K562 (cell line): ENCODE data around the gene TMEM200A. TPM values are rescaled to one million over a fixed set of nuclear protein-coding genes. Genes with fewer than 3 reads are reported as not detected.

Source experiments
- BMI1 ChIP-seq: fragments of 150-350 bp; IDR thresholded peaks from 2 replicates; pipeline ENCODE4 v1.6.1; 2014; ENCODE audit warnings: low read length
- GABPB2 ChIP-seq: fragments of 250-450 bp; sonication (Bioruptor Pico); conservative IDR thresholded peaks from 2 replicates; pipeline ENCODE4 v1.5.1; 2021; ENCODE audit warnings: mild to moderate bottlenecking
- GTF2A2 ChIP-seq: IDR thresholded peaks from 2 replicates; pipeline ENCODE4 v1.6.1; 2016; ENCODE audit warnings: mild to moderate bottlenecking, missing genetic modification characterization, missing compliant biosample characterization
- NFRKB ChIP-seq: fragments of 450-650 bp; IDR thresholded peaks from 2 replicates; pipeline ENCODE4 v1.6.1; 2016; ENCODE audit warnings: low read depth
- ZNF133 ChIP-seq: fragments of 250-450 bp; sonication (Bioruptor Pico); IDR thresholded peaks from 2 replicates; pipeline ENCODE4 v1.4.0; 2020; ENCODE audit warnings: mild to moderate bottlenecking
- polyA plus RNA-seq, 8 experiments: library from polyadenylated mRNA; depleted of rRNA in 4 of 8; stranded (reverse) in 5 of 8; unstranded in 3 of 8; fragments of >200 nt; fragmentation: Nextera tagmentation in 2 of 8; fragmentation: Illumina TruSeq in 1 of 8; extraction: Ambion mirVana in 2 of 8; extraction: Trizol in 1 of 8; gene quantifications; 2 replicates each; pipeline versions ENCODE4 v1.2.1 to v1.2.3, GENCODE V29; 2011 to 2014; ENCODE audit warnings: inconsistent platforms in 1 of 8, missing spikeins in 1 of 8
- total RNA-seq, 7 experiments: library from RNA; depleted of rRNA in 6 of 7; stranded (reverse); fragments of >200 nt in 6 of 7; fragmentation: Illumina TruSeq in 2 of 7; extraction: Trizol in 2 of 7; gene quantifications; 2 replicates each; pipeline versions ENCODE4 v1.2.1 to v1.2.3, GENCODE V29; 2011 to 2021; ENCODE audit warnings: low replicate concordance in 1 of 7
- TF ChIP-seq, protein P1 (sequence below): sonication (generic); formaldehyde crosslinking; IDR thresholded peaks from 2 replicates; pipeline ENCODE4 v1.4.0; 2020; ENCODE audit warnings: mild to moderate bottlenecking, missing genetic modification reagents
- TF ChIP-seq, protein P2 (sequence below): fragments of 450-650 bp; IDR thresholded peaks from 2 replicates; pipeline ENCODE4 v1.6.1; 2018; ENCODE audit warnings: mild to moderate bottlenecking, low read depth; ENCODE audit not compliant: partially characterized antibody
- TF ChIP-seq, protein P3 (sequence below): fragments of 450-650 bp; IDR thresholded peaks from 2 replicates; pipeline ENCODE4 v1.6.1; 2017; ENCODE audit warnings: mild to moderate bottlenecking, moderate library complexity

TMEM200A gene
- total and polyA plus RNA-seq, 9 of the 15 experiments (the other 6 are each of a cell fraction or from before 2014, with no cell fraction given) = 0.04 TPM; not detected in 8

DNA sequence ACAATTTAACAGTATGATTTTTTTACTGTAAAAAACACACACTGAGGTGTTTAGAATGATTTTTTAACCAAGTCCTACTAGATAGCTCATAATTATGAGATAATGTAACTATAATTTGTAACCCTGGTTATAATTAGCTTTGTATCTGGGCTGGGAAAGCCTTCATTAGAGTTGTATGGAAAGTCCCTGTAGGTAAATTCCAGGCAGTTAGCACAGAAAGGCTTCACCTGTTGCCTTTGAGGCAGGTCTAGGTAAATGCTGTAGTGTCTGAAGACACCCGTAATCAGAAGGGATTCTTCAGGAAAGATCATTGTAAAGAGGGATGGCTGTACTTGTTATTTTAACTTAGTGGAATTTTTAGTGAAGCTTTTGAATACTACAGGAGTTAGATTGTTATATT is 1.9 kb downstream of the TMEM200A start (continued):
- TF ChIP-seq, protein P1, sequence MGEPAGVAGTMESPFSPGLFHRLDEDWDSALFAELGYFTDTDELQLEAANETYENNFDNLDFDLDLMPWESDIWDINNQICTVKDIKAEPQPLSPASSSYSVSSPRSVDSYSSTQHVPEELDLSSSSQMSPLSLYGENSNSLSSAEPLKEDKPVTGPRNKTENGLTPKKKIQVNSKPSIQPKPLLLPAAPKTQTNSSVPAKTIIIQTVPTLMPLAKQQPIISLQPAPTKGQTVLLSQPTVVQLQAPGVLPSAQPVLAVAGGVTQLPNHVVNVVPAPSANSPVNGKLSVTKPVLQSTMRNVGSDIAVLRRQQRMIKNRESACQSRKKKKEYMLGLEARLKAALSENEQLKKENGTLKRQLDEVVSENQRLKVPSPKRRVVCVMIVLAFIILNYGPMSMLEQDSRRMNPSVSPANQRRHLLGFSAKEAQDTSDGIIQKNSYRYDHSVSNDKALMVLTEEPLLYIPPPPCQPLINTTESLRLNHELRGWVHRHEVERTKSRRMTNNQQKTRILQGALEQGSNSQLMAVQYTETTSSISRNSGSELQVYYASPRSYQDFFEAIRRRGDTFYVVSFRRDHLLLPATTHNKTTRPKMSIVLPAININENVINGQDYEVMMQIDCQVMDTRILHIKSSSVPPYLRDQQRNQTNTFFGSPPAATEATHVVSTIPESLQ (CRISPR knock-in tag) = no peak
- TF ChIP-seq ZNF133 (CRISPR knock-in tag) (no peak), BMI1 (no peak), GTF2A2 (tag) (no peak), NFRKB (no peak), GABPB2 (no peak)
- TF ChIP-seq, protein P2, sequence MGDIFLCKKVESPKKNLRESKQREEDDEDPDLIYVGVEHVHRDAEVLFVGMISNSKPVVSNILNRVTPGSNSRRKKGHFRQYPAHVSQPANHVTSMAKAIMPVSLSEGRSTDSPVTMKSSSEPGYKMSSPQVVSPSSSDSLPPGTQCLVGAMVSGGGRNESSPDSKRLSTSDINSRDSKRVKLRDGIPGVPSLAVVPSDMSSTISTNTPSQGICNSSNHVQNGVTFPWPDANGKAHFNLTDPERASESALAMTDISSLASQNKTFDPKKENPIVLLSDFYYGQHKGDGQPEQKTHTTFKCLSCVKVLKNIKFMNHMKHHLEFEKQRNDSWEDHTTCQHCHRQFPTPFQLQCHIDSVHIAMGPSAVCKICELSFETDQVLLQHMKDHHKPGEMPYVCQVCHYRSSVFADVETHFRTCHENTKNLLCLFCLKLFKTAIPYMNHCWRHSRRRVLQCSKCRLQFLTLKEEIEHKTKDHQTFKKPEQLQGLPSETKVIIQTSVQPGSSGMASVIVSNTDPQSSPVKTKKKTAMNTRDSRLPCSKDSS = no peak
- TF ChIP-seq, protein P3, sequence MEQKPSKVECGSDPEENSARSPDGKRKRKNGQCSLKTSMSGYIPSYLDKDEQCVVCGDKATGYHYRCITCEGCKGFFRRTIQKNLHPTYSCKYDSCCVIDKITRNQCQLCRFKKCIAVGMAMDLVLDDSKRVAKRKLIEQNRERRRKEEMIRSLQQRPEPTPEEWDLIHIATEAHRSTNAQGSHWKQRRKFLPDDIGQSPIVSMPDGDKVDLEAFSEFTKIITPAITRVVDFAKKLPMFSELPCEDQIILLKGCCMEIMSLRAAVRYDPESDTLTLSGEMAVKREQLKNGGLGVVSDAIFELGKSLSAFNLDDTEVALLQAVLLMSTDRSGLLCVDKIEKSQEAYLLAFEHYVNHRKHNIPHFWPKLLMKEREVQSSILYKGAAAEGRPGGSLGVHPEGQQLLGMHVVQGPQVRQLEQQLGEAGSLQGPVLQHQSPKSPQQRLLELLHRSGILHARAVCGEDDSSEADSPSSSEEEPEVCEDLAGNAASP = no peak
- TF ChIP-seq, all 486 proteins: peak for 0
